Endothelial cell (in vitro differentiated cells): Measurements from ENCODE around the gene EDDM13. TPM values are rescaled to one million over a fixed set of nuclear protein-coding genes. Genes with fewer than 3 reads are reported as not detected.
"Not testable (repeated sequence)": the region's sequence is repeated elsewhere in the genome, so short reads cannot be mapped to it uniquely, and the experiment has no call there.

Experiments
- DNase-seq: peaks from one replicate; pipeline ENCODE4 v3.0.0; 2021; ENCODE audit warnings: low spot score
- H3K27ac Mint-ChIP-seq: one replicate; pipeline ENCODE4 v1.8.0; 2021; ENCODE audit warnings: mixed read lengths, inconsistent platforms; ENCODE audit not compliant: unreplicated experiment
- H3K27me3 Mint-ChIP-seq: one replicate; pipeline ENCODE4 v1.8.0; 2021; ENCODE audit warnings: mild to moderate bottlenecking, moderate library complexity, mixed read lengths, inconsistent platforms; ENCODE audit not compliant: unreplicated experiment
- H3K36me3 Mint-ChIP-seq: one replicate; pipeline ENCODE4 v1.8.0; 2021; ENCODE audit warnings: mild to moderate bottlenecking, low read depth, mixed read lengths, inconsistent platforms; ENCODE audit not compliant: unreplicated experiment
- H3K4me1 Mint-ChIP-seq: one replicate; pipeline ENCODE4 v1.8.0; 2021; ENCODE audit warnings: mild to moderate bottlenecking, mixed read lengths, inconsistent platforms; ENCODE audit not compliant: unreplicated experiment
- H3K4me3 Mint-ChIP-seq: one replicate; pipeline ENCODE4 v1.8.0; 2021; ENCODE audit warnings: mild to moderate bottlenecking, mixed read lengths, inconsistent platforms; ENCODE audit not compliant: unreplicated experiment
- H3K9me3 Mint-ChIP-seq: one replicate; pipeline ENCODE4 v1.8.0; 2021; ENCODE audit warnings: mixed read lengths, inconsistent platforms; ENCODE audit not compliant: unreplicated experiment
- CTCF ChIP-seq: fragments of 200-600 bp; sonication (generic); IDR thresholded peaks from one replicate; pipeline ENCODE4 v1.5.0; 2021; ENCODE audit warnings: antibody characterized with exemption; ENCODE audit not compliant: unreplicated experiment
- total RNA-seq: library from RNA; stranded (reverse); fragmentation: NEBNext Ultra II Directional; extraction: Animal tissue kit (Norgen Biotek cat#: 25700); gene quantifications from one replicate; pipeline ENCODE4 v1.2.1, GENCODE V29; 2021; ENCODE audit not compliant: unreplicated experiment

The EDDM13 gene
- total RNA-seq, 1 donor from 2014 or later, result not detected

GRCh38 chr19:56252699-56253422 lies 19.7 kb upstream of the EDDM13 start:
- H3K9me3 Mint-ChIP-seq, result no peaks in the 10 kb centered on the region
- TF ChIP-seq CTCF, result peak; percentile 91
- no peaks in the 10 kb centered on the region for H3K4me1 Mint-ChIP-seq
- peaks cover 7% of the 10 kb centered on the region for H3K36me3 Mint-ChIP-seq
- no peak overlapping the region for H3K4me3 Mint-ChIP-seq
- H3K27me3 Mint-ChIP-seq, result peaks cover 3% of the 10 kb centered on the region
- peak; percentile 94 for DNase-seq
- H3K27ac Mint-ChIP-seq, result no peak overlapping the region

GRCh38 chr19:56253737-56254136 lies 18.8 kb upstream of the EDDM13 start:
- H3K27me3 Mint-ChIP-seq, result peaks cover 3% of the 10 kb centered on the region
- DNase-seq, result no peak
- no peaks in the 10 kb centered on the region for H3K9me3 Mint-ChIP-seq
- peaks cover 9% of the 10 kb centered on the region for H3K36me3 Mint-ChIP-seq
- no peak overlapping the region for H3K27ac Mint-ChIP-seq
- TF ChIP-seq CTCF, result no peak
- no peak overlapping the region for H3K4me3 Mint-ChIP-seq
- H3K4me1 Mint-ChIP-seq, result no peaks in the 10 kb centered on the region

- Mint-ChIP-seq H3K4me1 (no peaks in the 10 kb centered on the region), H3K4me3 (no peak overlapping the region), H3K36me3 (peaks cover 3% of the 10 kb centered on the region), H3K9me3 (no peaks in the 10 kb centered on the region), H3K27ac (no peak overlapping the region), H3K27me3 (peaks cover 2% of the 10 kb centered on the region)
- no peak for TF ChIP-seq CTCF
- no peak for DNase-seq
Measured at GRCh38 chr19:56258272-56258671, 14.3 kb upstream of the EDDM13 start.

GRCh38 chr19:56261145-56261544 lies 11.4 kb upstream of the EDDM13 start:
- Mint-ChIP-seq H3K4me3 (no peak overlapping the region), H3K9me3 (no peaks in the 10 kb centered on the region), H3K27me3 (peaks cover 2% of the 10 kb centered on the region), H3K27ac (no peak overlapping the region), H3K36me3 (peaks cover 3% of the 10 kb centered on the region), H3K4me1 (no peaks in the 10 kb centered on the region)
- TF ChIP-seq CTCF, result no peak
- no peak for DNase-seq

GRCh38 chr19:56261932-56262331 lies 10.6 kb upstream of the EDDM13 start:
- H3K9me3 Mint-ChIP-seq, DNase-seq, H3K27me3 Mint-ChIP-seq, H3K4me3 Mint-ChIP-seq, H3K4me1 Mint-ChIP-seq, H3K36me3 Mint-ChIP-seq, H3K27ac Mint-ChIP-seq: not testable (repeated sequence)
